HG02870 (cell line): ENCODE data around the gene LDAH.

Source experiments
- ATAC-seq: cut with Tn5 transposase; IDR thresholded peaks from one replicate; pipeline ENCODE4 v1.9.1; 2021; ENCODE audit warnings: mild to moderate bottlenecking, moderate library complexity; ENCODE audit not compliant: unreplicated experiment

Gene LDAH

GRCh38 chr2:20656561-20656960 is 166.3 kb downstream of the LDAH start:
- no peak for ATAC-seq

- no peak for ATAC-seq
These were observed 168.4 kb downstream of the LDAH start for GRCh38 chr2:20654535-20654813.

- no peak for ATAC-seq
These were observed 169.0 kb downstream of the LDAH start for GRCh38 chr2:20653695-20654534.

- ATAC-seq = no peak
These were observed 170.0 kb downstream of the LDAH start for GRCh38 chr2:20652673-20653575.

GRCh38 chr2:20652141-20652540 is 170.8 kb downstream of the LDAH start:
- no peak for ATAC-seq

GRCh38 chr2:20651731-20652099 is 171.2 kb downstream of the LDAH start:
- no peak for ATAC-seq

GRCh38 chr2:20650877-20651730 is 171.8 kb downstream of the LDAH start, which contains the start of gene HS1BP3:
Gene HS1BP3 (minus strand): TSS chr2:20651098. CDS start chr2:20651063, 35 bp downstream.
- ATAC-seq = peak; percentile 94

- peak; percentile 5 for ATAC-seq
These were observed 172.5 kb downstream of the LDAH start for GRCh38 chr2:20650393-20650876.

GRCh38 chr2:20649976-20650375 is 172.9 kb downstream of the LDAH start:
- no peak for ATAC-seq

GRCh38 chr2:20649576-20649975 is 173.3 kb downstream of the LDAH start:
- ATAC-seq = no peak

GRCh38 chr2:20648831-20649230 is 174.1 kb downstream of the LDAH start:
- no peak for ATAC-seq

GRCh38 chr2:20648206-20648605 is 174.7 kb downstream of the LDAH start:
- ATAC-seq = no peak

- ATAC-seq = no peak
These were observed 175.2 kb downstream of the LDAH start for GRCh38 chr2:20647738-20648137.

GRCh38 chr2:20647211-20647610 is 175.7 kb downstream of the LDAH start:
- ATAC-seq = no peak

GRCh38 chr2:20646446-20646845 is 176.5 kb downstream of the LDAH start:
- ATAC-seq = no peak

GRCh38 chr2:20645761-20646160 is 177.1 kb downstream of the LDAH start:
- no peak for ATAC-seq

- no peak for ATAC-seq
These were observed 177.6 kb downstream of the LDAH start for GRCh38 chr2:20645301-20645701.

- ATAC-seq = no peak
These were observed 179.1 kb downstream of the LDAH start for GRCh38 chr2:20643826-20644225.

GRCh38 chr2:20643060-20643459 is 179.8 kb downstream of the LDAH start:
- ATAC-seq = no peak

GRCh38 chr2:20642055-20642971 is 180.6 kb downstream of the LDAH start:
- ATAC-seq = peak; percentile 95
